Measurements from ENCODE around the gene ENO3.
A peak's percentile ranks its signal among the peaks of the same experiment; 100 is the strongest.

Gene ENO3

GRCh38 chr17:4942760-4943508 is 8.0 kb upstream of the ENO3 start:
- Histone ChIP-seq H3K4me1 (peaks cover 75% of the 10 kb centered on the region), H3K27ac (0 out of 2 replicates have a peak overlapping the region, but pooled peaks have one; percentile 29)

GRCh38 chr17:4944163-4944553 is 6.8 kb upstream of the ENO3 start:
- Histone ChIP-seq H3K4me1 (peaks cover 63% of the 10 kb centered on the region), H3K36me3 (peaks cover 52% of the 10 kb centered on the region), H3K27ac (peak overlapping the region; percentile 29; the same call in 1 of the 2 replicates), H3K4me3 (peak overlapping the region; percentile 100), H3K9me3 (no peaks in the 10 kb centered on the region), H3K9ac (peak overlapping the region; percentile 55), H3K27me3 (no peaks in the 10 kb centered on the region), H3K4me2 (peak overlapping the region; percentile 99), H4K20me1 (peaks cover 74% of the 10 kb centered on the region)
- TF ChIP-seq Cebpa-rat (IDR thresholded peaks at IDR 0.05) = no peak

More at GRCh38 chr17:4942760-4943508, 8.0 kb upstream of the ENO3 start:
- peak overlapping the region; percentile 55; the same call in 1 of the 2 replicates for H3K9ac ChIP-seq
- no peak for TF ChIP-seq Cebpa-rat (IDR thresholded peaks at IDR 0.05)
- H3K4me2 ChIP-seq = peak overlapping the region; percentile 99
- no peaks in the 10 kb centered on the region for H3K9me3 ChIP-seq
- H4K20me1 ChIP-seq = peaks cover 77% of the 10 kb centered on the region
- H3K27me3 ChIP-seq = no peaks in the 10 kb centered on the region
- H3K4me3 ChIP-seq = no peak overlapping the region
- H3K36me3 ChIP-seq = peaks cover 60% of the 10 kb centered on the region

GRCh38 chr17:4944554-4945175 is 6.3 kb upstream of the ENO3 start:
- Histone ChIP-seq H4K20me1 (peaks cover 74% of the 10 kb centered on the region), H3K9me3 (no peaks in the 10 kb centered on the region), H3K27ac (peak overlapping the region; percentile 29; the same call in 1 of the 2 replicates), H3K4me1 (peaks cover 62% of the 10 kb centered on the region), H3K4me2 (peak overlapping the region; percentile 99), H3K36me3 (peaks cover 52% of the 10 kb centered on the region), H3K4me3 (peak overlapping the region; percentile 100), H3K9ac (peak overlapping the region; percentile 55), H3K27me3 (no peaks in the 10 kb centered on the region)
- no peak for TF ChIP-seq Cebpa-rat (IDR thresholded peaks at IDR 0.05)

- 0 out of 2 replicates have a peak overlapping the region, but pooled peaks have one; percentile 14 for H3K27ac ChIP-seq
- H3K9ac ChIP-seq = peak overlapping the region; percentile 55
- H3K4me1 ChIP-seq = peaks cover 65% of the 10 kb centered on the region
- TF ChIP-seq Cebpa-rat (IDR thresholded peaks at IDR 0.05) = no peak
- peak overlapping the region; percentile 100 for H3K4me3 ChIP-seq
- H3K36me3 ChIP-seq = peaks cover 52% of the 10 kb centered on the region
- H3K27me3 ChIP-seq = no peaks in the 10 kb centered on the region
- H3K4me2 ChIP-seq = peak overlapping the region; percentile 99
- H3K9me3 ChIP-seq = no peaks in the 10 kb centered on the region
- H4K20me1 ChIP-seq = peaks cover 74% of the 10 kb centered on the region
Measured at GRCh38 chr17:4945176-4945943, 5.6 kb upstream of the ENO3 start.

GRCh38 chr17:4945944-4946280 is 5.0 kb upstream of the ENO3 start:
- Histone ChIP-seq H3K27ac (no peak overlapping the region), H3K4me1 (peaks cover 69% of the 10 kb centered on the region), H3K27me3 (no peaks in the 10 kb centered on the region), H3K9ac (peak overlapping the region; percentile 99), H3K4me2 (peak overlapping the region; percentile 99), H3K9me3 (no peaks in the 10 kb centered on the region), H3K36me3 (peaks cover 52% of the 10 kb centered on the region), H3K4me3 (peak overlapping the region; percentile 100), H4K20me1 (peaks cover 74% of the 10 kb centered on the region)
- no peak for TF ChIP-seq Cebpa-rat (IDR thresholded peaks at IDR 0.05)

- Histone ChIP-seq H3K9me3 (no peaks in the 10 kb centered on the region), H3K27me3 (no peaks in the 10 kb centered on the region), H4K20me1 (peaks cover 69% of the 10 kb centered on the region), H3K27ac (peak overlapping the region; percentile 99; the same call in 1 of the 2 replicates), H3K4me2 (peak overlapping the region; percentile 99), H3K4me3 (peak overlapping the region; percentile 100), H3K36me3 (peaks cover 52% of the 10 kb centered on the region), H3K9ac (peak overlapping the region; percentile 99), H3K4me1 (peaks cover 69% of the 10 kb centered on the region)
- no peak for TF ChIP-seq Cebpa-rat (IDR thresholded peaks at IDR 0.05)
Measured at GRCh38 chr17:4946312-4946976, 4.5 kb upstream of the ENO3 start.

- H3K36me3 ChIP-seq = peaks cover 48% of the 10 kb centered on the region
- no peak for TF ChIP-seq Cebpa-rat (IDR thresholded peaks at IDR 0.05)
Measured at GRCh38 chr17:4947010-4947410, 3.9 kb upstream of the ENO3 start.

GRCh38 chr17:4947411-4948165 is 3.3 kb upstream of the ENO3 start:
- peak overlapping the region; percentile 99 for H3K4me2 ChIP-seq
- H3K27ac ChIP-seq = peak overlapping the region; percentile 99
- peaks cover 42% of the 10 kb centered on the region for H3K36me3 ChIP-seq
- peaks cover 57% of the 10 kb centered on the region for H4K20me1 ChIP-seq
- H3K4me3 ChIP-seq = peak overlapping the region; percentile 100
- no peaks in the 10 kb centered on the region for H3K27me3 ChIP-seq
- H3K4me1 ChIP-seq = peaks cover 69% of the 10 kb centered on the region
- peak overlapping the region; percentile 99 for H3K9ac ChIP-seq
- no peak for TF ChIP-seq Cebpa-rat (IDR thresholded peaks at IDR 0.05)
- no peaks in the 10 kb centered on the region for H3K9me3 ChIP-seq

More at GRCh38 chr17:4947010-4947410, 3.9 kb upstream of the ENO3 start:
- H3K9me3 ChIP-seq = no peaks in the 10 kb centered on the region
- H3K27ac ChIP-seq = peak overlapping the region; percentile 99; the same call in 1 of the 2 replicates
- peak overlapping the region; percentile 99 for H3K9ac ChIP-seq
- H3K27me3 ChIP-seq = no peaks in the 10 kb centered on the region
- peak overlapping the region; percentile 99 for H3K4me2 ChIP-seq
- H3K4me1 ChIP-seq = peaks cover 69% of the 10 kb centered on the region
- H4K20me1 ChIP-seq = peaks cover 63% of the 10 kb centered on the region
- peak overlapping the region; percentile 100 for H3K4me3 ChIP-seq

All from BLaER1 (cell line).